ENCODE results near the gene FAM98C. TPM values are rescaled to one million over a fixed set of nuclear protein-coding genes. Genes with fewer than 3 reads are reported as not detected.

The FAM98C gene
- total RNA-seq, 4 donors from 2014 or later: 22.1 to 36.5 (median 23.9) TPM

DNA sequence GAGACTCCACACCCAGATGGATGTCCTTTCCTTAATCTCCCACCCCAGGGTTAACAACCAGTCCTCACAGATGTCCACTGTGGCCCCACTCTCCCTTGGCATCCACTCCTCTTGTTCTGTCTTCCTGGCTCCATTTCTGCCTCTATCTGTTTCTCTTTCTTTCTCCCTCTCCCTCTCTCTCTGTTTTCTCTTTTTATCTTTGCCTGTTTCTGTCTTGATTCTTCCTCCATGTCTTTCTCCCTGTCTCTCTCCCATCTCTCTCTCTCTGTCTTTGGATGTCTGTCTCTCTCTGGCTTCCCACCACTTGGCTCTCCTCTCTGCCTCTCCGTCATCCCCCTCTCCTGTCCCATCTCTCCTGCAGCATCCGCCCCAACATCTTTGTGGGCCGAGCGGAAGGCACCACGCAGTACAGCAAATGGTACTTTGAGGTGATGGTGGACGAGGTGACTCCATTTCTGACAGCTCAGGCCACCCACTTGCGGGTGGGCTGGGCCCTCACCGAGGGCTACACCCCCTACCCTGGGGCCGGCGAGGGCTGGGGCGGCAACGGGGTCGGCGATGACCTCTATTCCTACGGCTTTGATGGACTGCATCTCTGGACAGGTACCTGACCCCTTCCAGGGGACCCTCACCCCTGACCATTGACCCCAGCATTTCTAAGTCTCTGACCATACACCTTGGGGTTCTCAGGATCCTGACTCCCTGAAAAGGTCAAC, 55.0 kb downstream of the FAM98C start:
- Histone ChIP-seq H3K4me3 (replicated peaks in 1 of 3) (no peak overlapping the region), H3K4me1 (no peaks in the 10 kb centered on the region), H3K27ac (no peak overlapping the region), H3K27me3 (no peaks in the 10 kb centered on the region), H3K36me3 (no peaks in the 10 kb centered on the region), H3K9me3 (no peaks in the 10 kb centered on the region)
- no peak for TF ChIP-seq POLR2A (IDR thresholded peaks at IDR 0.05)
- TF ChIP-seq, protein P1, sequence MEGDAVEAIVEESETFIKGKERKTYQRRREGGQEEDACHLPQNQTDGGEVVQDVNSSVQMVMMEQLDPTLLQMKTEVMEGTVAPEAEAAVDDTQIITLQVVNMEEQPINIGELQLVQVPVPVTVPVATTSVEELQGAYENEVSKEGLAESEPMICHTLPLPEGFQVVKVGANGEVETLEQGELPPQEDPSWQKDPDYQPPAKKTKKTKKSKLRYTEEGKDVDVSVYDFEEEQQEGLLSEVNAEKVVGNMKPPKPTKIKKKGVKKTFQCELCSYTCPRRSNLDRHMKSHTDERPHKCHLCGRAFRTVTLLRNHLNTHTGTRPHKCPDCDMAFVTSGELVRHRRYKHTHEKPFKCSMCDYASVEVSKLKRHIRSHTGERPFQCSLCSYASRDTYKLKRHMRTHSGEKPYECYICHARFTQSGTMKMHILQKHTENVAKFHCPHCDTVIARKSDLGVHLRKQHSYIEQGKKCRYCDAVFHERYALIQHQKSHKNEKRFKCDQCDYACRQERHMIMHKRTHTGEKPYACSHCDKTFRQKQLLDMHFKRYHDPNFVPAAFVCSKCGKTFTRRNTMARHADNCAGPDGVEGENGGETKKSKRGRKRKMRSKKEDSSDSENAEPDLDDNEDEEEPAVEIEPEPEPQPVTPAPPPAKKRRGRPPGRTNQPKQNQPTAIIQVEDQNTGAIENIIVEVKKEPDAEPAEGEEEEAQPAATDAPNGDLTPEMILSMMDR (IDR thresholded peaks at IDR 0.05): no peak
- intact Hi-C loops (cut with DNase I): no loop called here
- no peak for DNase-seq
- 88 to 92% methylated on average over 15 of the region's 15 CpGs for WGBS, 2 donors

Other genes starting within 250 kb of the FAM98C start
- gene DPF1, start 178.9 kb upstream of the FAM98C start, total RNA-seq: not detected
- gene PPP1R14A, start 146.7 kb upstream of the FAM98C start, total RNA-seq: 10 to 100 TPM in 1 of 4 donors, 1 to 10 TPM in 3; 2.8 to 11.9 (median 4.3) TPM
- 1,000 to 10,000 TPM in 1 of 4 donors, 100 to 1,000 TPM in 3; 424 to 1,529 (median 712) TPM for gene SPINT2, start 138.5 kb upstream of the FAM98C start, total RNA-seq
- 10 to 100 TPM in 3 of 4 donors, not detected in 1; 16.2 to 26.3 (median 17.2) TPM for gene C19orf33, start 98.8 kb upstream of the FAM98C start, total RNA-seq
- 10 to 100 TPM; 12.9 to 30.9 (median 21.0) TPM for gene YIF1B, start 87.1 kb upstream of the FAM98C start, total RNA-seq
- 1 to 10 TPM in 2 of 4 donors, under 1 TPM in 2; 0.67 to 4.4 (median 1.2) TPM for gene KCNK6, start 83.2 kb upstream of the FAM98C start, total RNA-seq
- gene CATSPERG, start 67.3 kb upstream of the FAM98C start, total RNA-seq: 10 to 100 TPM in 3 of 4 donors, 1 to 10 TPM in 1; 6.4 to 27.7 (median 13.3) TPM
- 100 to 1,000 TPM; 150 to 270 (median 243) TPM for gene PSMD8, start 28.5 kb upstream of the FAM98C start, total RNA-seq
- gene GGN, start 15.1 kb upstream of the FAM98C start, total RNA-seq: 1 to 10 TPM in 2 of 4 donors, under 1 TPM in 2; 0.63 to 3.0 (median 1.8) TPM
- 1 to 10 TPM in 2 of 4 donors, under 1 TPM in 2; 0.44 to 7.1 (median 0.96) TPM for gene SPRED3, start 14.4 kb upstream of the FAM98C start, total RNA-seq
- 1 to 10 TPM in 2 of 4 donors, under 1 TPM in 2; 0.89 to 1.7 (median 1.2) TPM for gene RASGRP4, start 23.1 kb downstream of the FAM98C start, total RNA-seq
- 1 to 10 TPM in 1 of 4 donors, under 1 TPM in 3; 0.54 to 1.6 (median 0.61) TPM for gene RYR1, start 30.6 kb downstream of the FAM98C start, total RNA-seq
- 1 to 10 TPM in 3 of 4 donors, under 1 TPM in 1; 0.83 to 9.7 (median 2.2) TPM for gene MAP4K1, start 214.9 kb downstream of the FAM98C start, total RNA-seq
- gene EIF3K, start 216.1 kb downstream of the FAM98C start, total RNA-seq: 100 to 1,000 TPM; 205 to 504 (median 440) TPM
- gene ACTN4, start 244.6 kb downstream of the FAM98C start, total RNA-seq: 100 to 1,000 TPM; 191 to 479 (median 365) TPM

Measured in thyroid gland (tissue), 4 donors.